ENCODE measurements around the gene TRERF1.

DNA sequence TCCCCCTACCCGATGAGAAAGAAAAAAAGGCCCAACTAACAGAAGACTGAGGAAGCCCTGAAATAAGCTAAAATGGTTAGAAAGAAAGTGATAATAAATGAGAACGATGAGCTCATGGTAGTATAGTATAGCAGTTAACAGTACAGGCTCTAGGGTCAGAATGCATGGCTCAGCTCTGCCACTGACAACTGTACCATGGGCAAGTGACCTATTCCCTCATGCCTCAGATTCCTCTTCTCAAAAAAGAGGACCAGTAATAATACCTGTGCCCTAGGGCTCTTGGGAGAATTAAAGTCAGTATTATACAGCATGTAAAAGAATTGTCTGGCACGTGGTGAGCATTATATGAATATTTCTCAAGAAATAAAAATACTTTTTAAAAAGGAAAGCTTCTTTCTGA, 19.8 kb downstream of the TRERF1 start:
- TF ChIP-seq POLR2A (IDR thresholded peaks at IDR 0.05; ENCODE audit: low read length) (no peak), GATA1 (IDR thresholded peaks at IDR 0.05; ENCODE audit: low read depth, low read length) (no peak)
